ENCODE results near the gene CLSTN3. TPM values are rescaled to one million over a fixed set of nuclear protein-coding genes. Genes with fewer than 3 reads are reported as not detected.

CLSTN3 gene
- total RNA-seq (2021) (23.7 to 28.2 TPM (median 24.7 TPM) in 3 replicates), Bru-seq, nascent RNA (percentile 50 among the genes with signal in this experiment)
- long read RNA-seq, experiment 1, full-length matches to known transcripts, result 55 of 71 reads
- long read RNA-seq, experiment 1, partial matches to known transcripts, result 9 of 71 reads
- long read RNA-seq, experiment 1, other reads (novel, unspliced or antisense), result 7 of 71 reads
- long read RNA-seq, experiment 2, full-length matches to known transcripts, result 3 of 25 reads
- long read RNA-seq, experiment 2, partial matches to known transcripts, result 13 of 25 reads
- long read RNA-seq, experiment 2, other reads (novel, unspliced or antisense), result 9 of 25 reads
- long read RNA-seq, experiment 3, full-length matches to known transcripts, result 1 of 2 reads
- long read RNA-seq, experiment 3, partial matches to known transcripts, result 1 of 2 reads
- long read RNA-seq, experiment 3, other reads (novel, unspliced or antisense), result 0 of 2 reads

DNA sequence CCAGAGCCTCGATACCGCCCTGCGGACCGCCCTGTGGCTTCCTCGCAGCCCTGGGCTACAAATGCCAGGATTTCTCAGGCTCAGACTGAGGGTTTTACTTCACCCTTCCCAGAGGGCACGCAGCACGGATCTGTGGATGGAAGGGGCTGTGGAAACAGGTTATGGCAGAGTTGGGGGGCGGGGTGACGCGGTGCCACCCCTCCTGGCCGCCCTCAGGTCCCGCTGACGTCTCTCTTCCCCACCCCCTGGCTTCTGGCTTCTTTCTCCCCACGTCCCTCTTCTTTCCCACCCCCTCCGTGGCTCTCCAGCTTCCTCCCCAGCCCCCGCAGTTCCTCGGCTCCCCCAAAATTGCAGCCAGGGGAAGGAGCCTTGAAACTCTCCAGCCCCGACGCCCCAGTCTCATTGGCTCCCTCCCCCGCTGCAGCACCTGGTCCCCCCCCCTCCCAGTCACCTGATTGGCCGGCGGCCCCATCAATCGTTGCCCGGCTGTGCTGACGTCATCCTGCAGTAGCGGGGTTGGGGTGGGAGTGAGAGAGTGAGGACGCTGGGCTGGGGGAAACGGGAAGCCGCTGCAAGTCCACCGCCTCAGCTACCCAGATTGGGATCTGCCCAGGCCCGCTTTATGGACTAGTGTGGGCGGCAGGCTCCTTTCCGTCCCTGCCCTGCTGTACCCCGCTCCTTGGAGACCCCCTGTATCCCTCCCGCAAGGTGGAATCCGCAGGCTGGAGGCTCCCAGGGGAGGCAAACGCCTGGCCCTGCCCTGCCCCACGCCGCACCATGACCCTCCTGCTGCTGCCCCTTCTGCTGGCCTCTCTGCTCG lies at the start of gene CLSTN3:
CLSTN3 (plus strand) TSS at position 500 of the 820 bp plus-strand sequence; CDS start at position 778, 278 bp downstream.
- Mint-ChIP-seq H3K4me3 (peak within 1 kb of the TSS; percentile 93), H3K4me1 (peaks cover 34% of the 10 kb centered on the region), H3K9me3 (no peaks in the 10 kb centered on the region), H3K27me3 (ENCODE audit: low read depth) (peaks cover 23% of the 10 kb centered on the region), H3K27ac (peak within 1 kb of the TSS; percentile 81), H3K36me3 (peaks cover 6% of the 10 kb centered on the region; the same call in 1 of the 2 replicates)
- ChIA-PET POLR2A (no interaction called here), CTCF (interaction anchor here (1.3 to 2.2 kb wide), 7 partner anchors 12 to 441 kb away, joined by 3 to 11 read pairs (median 5); partner anchors contain the start of genes C1RL and ZNF384)
- ATAC-seq, result peak; percentile 80
- DNase-seq (ENCODE audit: low spot score), result peak; percentile 89
- TF ChIP-seq SOX15 (CRISPR knock-in tag; IDR thresholded peaks at IDR 0.05) (no peak), CBFB (CRISPR knock-in tag; IDR thresholded peaks at IDR 0.05; ENCODE audit: low read depth) (0 out of 2 replicates have a peak, but pooled peaks have one; percentile 55), CREM (CRISPR knock-in tag; IDR thresholded peaks at IDR 0.05) (peak; percentile 50; the same call in 1 of the 2 replicates), MYBL2 (CRISPR knock-in tag; IDR thresholded peaks at IDR 0.05) (no peak), SP1 (CRISPR knock-in tag; conservative IDR thresholded peaks at IDR 0.05) (peak; percentile 67), NR2C2 (CRISPR knock-in tag; IDR thresholded peaks at IDR 0.05) (no peak), ZNF317 (CRISPR knock-in tag; IDR thresholded peaks at IDR 0.05; ENCODE audit: borderline replicate concordance, low read depth) (no peak), TCF7 (CRISPR knock-in tag; IDR thresholded peaks at IDR 0.05; ENCODE audit: low read depth) (no peak), ATF1 (CRISPR knock-in tag; IDR thresholded peaks at IDR 0.05) (no peak), GABPB1 (CRISPR knock-in tag; IDR thresholded peaks at IDR 0.05) (no peak), RELA (CRISPR knock-in tag; IDR thresholded peaks at IDR 0.05; ENCODE audit: borderline replicate concordance) (no peak), ZNF416 (CRISPR knock-in tag; IDR thresholded peaks at IDR 0.05) (0 out of 2 replicates have a peak, but pooled peaks have one; percentile 39), FOXP1 (CRISPR knock-in tag; IDR thresholded peaks at IDR 0.05; ENCODE audit: borderline replicate concordance) (peak; percentile 12; the same call in 1 of the 2 replicates)
- TF ChIP-seq, protein P1, sequence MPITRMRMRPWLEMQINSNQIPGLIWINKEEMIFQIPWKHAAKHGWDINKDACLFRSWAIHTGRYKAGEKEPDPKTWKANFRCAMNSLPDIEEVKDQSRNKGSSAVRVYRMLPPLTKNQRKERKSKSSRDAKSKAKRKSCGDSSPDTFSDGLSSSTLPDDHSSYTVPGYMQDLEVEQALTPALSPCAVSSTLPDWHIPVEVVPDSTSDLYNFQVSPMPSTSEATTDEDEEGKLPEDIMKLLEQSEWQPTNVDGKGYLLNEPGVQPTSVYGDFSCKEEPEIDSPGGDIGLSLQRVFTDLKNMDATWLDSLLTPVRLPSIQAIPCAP (CRISPR knock-in tag; IDR thresholded peaks at IDR 0.05), result no peak
- TF ChIP-seq, protein P2, sequence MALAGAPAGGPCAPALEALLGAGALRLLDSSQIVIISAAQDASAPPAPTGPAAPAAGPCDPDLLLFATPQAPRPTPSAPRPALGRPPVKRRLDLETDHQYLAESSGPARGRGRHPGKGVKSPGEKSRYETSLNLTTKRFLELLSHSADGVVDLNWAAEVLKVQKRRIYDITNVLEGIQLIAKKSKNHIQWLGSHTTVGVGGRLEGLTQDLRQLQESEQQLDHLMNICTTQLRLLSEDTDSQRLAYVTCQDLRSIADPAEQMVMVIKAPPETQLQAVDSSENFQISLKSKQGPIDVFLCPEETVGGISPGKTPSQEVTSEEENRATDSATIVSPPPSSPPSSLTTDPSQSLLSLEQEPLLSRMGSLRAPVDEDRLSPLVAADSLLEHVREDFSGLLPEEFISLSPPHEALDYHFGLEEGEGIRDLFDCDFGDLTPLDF (CRISPR knock-in tag; IDR thresholded peaks at IDR 0.05), result no peak
- TF ChIP-seq, protein P3, sequence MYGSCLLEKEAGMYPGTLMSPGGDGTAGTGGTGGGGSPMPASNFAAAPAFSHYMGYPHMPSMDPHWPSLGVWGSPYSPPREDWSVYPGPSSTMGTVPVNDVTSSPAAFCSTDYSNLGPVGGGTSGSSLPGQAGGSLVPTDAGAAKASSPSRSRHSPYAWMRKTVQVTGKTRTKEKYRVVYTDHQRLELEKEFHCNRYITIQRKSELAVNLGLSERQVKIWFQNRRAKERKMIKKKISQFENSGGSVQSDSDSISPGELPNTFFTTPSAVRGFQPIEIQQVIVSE (CRISPR knock-in tag; IDR thresholded peaks at IDR 0.05; ENCODE audit: borderline replicate concordance), result no peak
- TF ChIP-seq, protein P4, sequence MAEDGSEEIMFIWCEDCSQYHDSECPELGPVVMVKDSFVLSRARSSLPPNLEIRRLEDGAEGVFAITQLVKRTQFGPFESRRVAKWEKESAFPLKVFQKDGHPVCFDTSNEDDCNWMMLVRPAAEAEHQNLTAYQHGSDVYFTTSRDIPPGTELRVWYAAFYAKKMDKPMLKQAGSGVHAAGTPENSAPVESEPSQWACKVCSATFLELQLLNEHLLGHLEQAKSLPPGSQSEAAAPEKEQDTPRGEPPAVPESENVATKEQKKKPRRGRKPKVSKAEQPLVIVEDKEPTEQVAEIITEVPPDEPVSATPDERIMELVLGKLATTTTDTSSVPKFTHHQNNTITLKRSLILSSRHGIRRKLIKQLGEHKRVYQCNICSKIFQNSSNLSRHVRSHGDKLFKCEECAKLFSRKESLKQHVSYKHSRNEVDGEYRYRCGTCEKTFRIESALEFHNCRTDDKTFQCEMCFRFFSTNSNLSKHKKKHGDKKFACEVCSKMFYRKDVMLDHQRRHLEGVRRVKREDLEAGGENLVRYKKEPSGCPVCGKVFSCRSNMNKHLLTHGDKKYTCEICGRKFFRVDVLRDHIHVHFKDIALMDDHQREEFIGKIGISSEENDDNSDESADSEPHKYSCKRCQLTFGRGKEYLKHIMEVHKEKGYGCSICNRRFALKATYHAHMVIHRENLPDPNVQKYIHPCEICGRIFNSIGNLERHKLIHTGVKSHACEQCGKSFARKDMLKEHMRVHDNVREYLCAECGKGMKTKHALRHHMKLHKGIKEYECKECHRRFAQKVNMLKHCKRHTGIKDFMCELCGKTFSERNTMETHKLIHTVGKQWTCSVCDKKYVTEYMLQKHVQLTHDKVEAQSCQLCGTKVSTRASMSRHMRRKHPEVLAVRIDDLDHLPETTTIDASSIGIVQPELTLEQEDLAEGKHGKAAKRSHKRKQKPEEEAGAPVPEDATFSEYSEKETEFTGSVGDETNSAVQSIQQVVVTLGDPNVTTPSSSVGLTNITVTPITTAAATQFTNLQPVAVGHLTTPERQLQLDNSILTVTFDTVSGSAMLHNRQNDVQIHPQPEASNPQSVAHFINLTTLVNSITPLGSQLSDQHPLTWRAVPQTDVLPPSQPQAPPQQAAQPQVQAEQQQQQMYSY (CRISPR knock-in tag; IDR thresholded peaks at IDR 0.05), result no peak
- TF ChIP-seq, protein P5, sequence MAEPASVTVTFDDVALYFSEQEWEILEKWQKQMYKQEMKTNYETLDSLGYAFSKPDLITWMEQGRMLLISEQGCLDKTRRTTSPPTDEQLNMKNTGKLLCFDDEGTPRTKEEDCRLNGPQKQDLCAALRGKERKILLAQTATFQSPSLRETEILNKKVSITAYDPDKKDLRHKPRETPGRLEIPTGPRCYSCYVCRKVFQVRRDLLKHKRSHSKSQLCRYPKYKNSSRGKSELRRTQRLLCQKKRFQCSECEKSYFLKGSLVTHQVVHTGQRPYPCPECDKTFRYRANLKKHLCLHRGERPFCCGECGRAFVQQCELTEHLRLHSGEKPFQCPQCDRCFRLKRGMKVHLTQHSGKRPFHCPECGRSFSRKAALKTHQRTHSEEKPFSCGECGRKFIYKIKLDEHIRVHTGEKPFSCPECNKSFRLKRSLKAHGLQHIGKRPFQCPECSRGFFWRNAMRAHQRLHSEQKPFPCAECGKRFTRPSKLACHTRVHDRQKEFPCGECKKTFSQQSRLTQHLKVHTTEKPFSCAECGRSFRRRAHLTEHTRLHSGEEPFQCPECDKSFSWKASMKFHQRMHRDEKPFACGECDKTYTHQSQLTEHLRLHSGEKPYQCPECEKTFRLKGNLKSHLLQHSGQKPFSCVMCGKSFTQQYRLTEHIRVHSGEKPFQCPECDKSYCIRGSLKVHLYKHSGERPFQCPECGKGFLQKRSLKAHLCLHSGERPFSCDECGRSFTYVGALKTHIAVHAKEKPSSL (CRISPR knock-in tag; conservative IDR thresholded peaks at IDR 0.05), result no peak
- TF ChIP-seq, protein P6, sequence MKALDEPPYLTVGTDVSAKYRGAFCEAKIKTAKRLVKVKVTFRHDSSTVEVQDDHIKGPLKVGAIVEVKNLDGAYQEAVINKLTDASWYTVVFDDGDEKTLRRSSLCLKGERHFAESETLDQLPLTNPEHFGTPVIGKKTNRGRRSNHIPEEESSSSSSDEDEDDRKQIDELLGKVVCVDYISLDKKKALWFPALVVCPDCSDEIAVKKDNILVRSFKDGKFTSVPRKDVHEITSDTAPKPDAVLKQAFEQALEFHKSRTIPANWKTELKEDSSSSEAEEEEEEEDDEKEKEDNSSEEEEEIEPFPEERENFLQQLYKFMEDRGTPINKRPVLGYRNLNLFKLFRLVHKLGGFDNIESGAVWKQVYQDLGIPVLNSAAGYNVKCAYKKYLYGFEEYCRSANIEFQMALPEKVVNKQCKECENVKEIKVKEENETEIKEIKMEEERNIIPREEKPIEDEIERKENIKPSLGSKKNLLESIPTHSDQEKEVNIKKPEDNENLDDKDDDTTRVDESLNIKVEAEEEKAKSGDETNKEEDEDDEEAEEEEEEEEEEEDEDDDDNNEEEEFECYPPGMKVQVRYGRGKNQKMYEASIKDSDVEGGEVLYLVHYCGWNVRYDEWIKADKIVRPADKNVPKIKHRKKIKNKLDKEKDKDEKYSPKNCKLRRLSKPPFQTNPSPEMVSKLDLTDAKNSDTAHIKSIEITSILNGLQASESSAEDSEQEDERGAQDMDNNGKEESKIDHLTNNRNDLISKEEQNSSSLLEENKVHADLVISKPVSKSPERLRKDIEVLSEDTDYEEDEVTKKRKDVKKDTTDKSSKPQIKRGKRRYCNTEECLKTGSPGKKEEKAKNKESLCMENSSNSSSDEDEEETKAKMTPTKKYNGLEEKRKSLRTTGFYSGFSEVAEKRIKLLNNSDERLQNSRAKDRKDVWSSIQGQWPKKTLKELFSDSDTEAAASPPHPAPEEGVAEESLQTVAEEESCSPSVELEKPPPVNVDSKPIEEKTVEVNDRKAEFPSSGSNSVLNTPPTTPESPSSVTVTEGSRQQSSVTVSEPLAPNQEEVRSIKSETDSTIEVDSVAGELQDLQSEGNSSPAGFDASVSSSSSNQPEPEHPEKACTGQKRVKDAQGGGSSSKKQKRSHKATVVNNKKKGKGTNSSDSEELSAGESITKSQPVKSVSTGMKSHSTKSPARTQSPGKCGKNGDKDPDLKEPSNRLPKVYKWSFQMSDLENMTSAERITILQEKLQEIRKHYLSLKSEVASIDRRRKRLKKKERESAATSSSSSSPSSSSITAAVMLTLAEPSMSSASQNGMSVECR (CRISPR knock-in tag; IDR thresholded peaks at IDR 0.05; ENCODE audit: borderline replicate concordance), result no peak; the same call in 1 of the 2 replicates
- TF ChIP-seq, protein P7, sequence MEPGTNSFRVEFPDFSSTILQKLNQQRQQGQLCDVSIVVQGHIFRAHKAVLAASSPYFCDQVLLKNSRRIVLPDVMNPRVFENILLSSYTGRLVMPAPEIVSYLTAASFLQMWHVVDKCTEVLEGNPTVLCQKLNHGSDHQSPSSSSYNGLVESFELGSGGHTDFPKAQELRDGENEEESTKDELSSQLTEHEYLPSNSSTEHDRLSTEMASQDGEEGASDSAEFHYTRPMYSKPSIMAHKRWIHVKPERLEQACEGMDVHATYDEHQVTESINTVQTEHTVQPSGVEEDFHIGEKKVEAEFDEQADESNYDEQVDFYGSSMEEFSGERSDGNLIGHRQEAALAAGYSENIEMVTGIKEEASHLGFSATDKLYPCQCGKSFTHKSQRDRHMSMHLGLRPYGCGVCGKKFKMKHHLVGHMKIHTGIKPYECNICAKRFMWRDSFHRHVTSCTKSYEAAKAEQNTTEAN (CRISPR knock-in tag; IDR thresholded peaks at IDR 0.05), result 0 out of 2 replicates have a peak, but pooled peaks have one; percentile 69
